ENCODE results near the gene OR12D3. TPM values are rescaled to one million over a fixed set of nuclear protein-coding genes. Genes with fewer than 3 reads are reported as not detected.

The OR12D3 gene
- total and polyA plus RNA-seq, 2 donors (not counting 3 experiments of a cell fraction or from before 2014, with no cell fraction given): not detected

- CTCF ChIA-PET: no interaction called here
- no peak for FAIRE-seq
- intact Hi-C loops (cut with micrococcal nuclease): no loop called here
Measured at GRCh38 chr6:29403801-29404200, 28.7 kb upstream of the OR12D3 start.

GRCh38 chr6:29399525-29399924 lies 24.4 kb upstream of the OR12D3 start:
- Histone ChIP-seq H3K4me3 (replicated peaks in 1 of 3; ENCODE audit: insufficient read depth in 1 of 3, low read depth in 1 of 3, low read length in 3 of 3) (no peak overlapping the region), H3K9ac (replicated peaks; ENCODE audit: extremely low read depth, insufficient read depth, low read length) (no peak overlapping the region), H4K20me1 (replicated peaks; ENCODE audit: control insufficient read depth, extremely low read depth, insufficient read depth, low read length) (no peaks in the 10 kb centered on the region), H3K36me3 (ENCODE audit: control insufficient read depth in 2 of 2, extremely low read depth in 1 of 2, insufficient read depth in 2 of 2, low read length in 2 of 2) (no peaks in the 10 kb centered on the region), H3K27me3 (ENCODE audit: control insufficient read depth in 2 of 2, insufficient read depth in 2 of 2, low read length in 2 of 2) (no peaks in the 10 kb centered on the region), H3K9me3 (replicated peaks; ENCODE audit: control insufficient read depth, insufficient read depth, low read length) (no peaks in the 10 kb centered on the region), H3K4me1 (ENCODE audit: control insufficient read depth, extremely low read depth, insufficient read depth, low read length) (no peaks in the 10 kb centered on the region), H3K79me2 (ENCODE audit: control insufficient read depth, insufficient read depth, low read length) (no peaks in the 10 kb centered on the region), H3K4me2 (ENCODE audit: insufficient read depth, low read length) (no peak overlapping the region), H3K27ac (ENCODE audit: insufficient read depth, low read depth, low read length) (no peak overlapping the region), H2AFZ (ENCODE audit: low read depth, low read length) (no peak overlapping the region), H3K9me1 (replicated peaks; ENCODE audit: control insufficient read depth, extremely low read depth, insufficient read depth, low read length) (no peaks in the 10 kb centered on the region)
- TF ChIP-seq POLR2AphosphoS5 (IDR thresholded peaks at IDR 0.05; ENCODE audit: insufficient read depth, low read depth, low read length) (no peak), EZH2 (IDR thresholded peaks at IDR 0.05; ENCODE audit: borderline replicate concordance, low read depth, low read length, severe bottlenecking) (no peak), MYC (IDR thresholded peaks at IDR 0.05; ENCODE audit: low read depth, low read length) (no peak), GATA2 (IDR thresholded peaks at IDR 0.05; ENCODE audit: insufficient read depth, insufficient read length, low read depth, low read length) (no peak), POLR2A (IDR thresholded peaks at IDR 0.05; ENCODE audit: low read depth, low read length) (no peak), FOS (IDR thresholded peaks at IDR 0.05; ENCODE audit: borderline replicate concordance, insufficient read depth, low read length) (no peak), MAX (IDR thresholded peaks at IDR 0.05; ENCODE audit: insufficient read depth, insufficient read length) (no peak), CTCF (IDR thresholded peaks at IDR 0.05; ENCODE audit: extremely low read depth in 1 of 2, insufficient read depth in 1 of 2, low read depth in 1 of 2, low read length in 2 of 2) (no peak), JUN (IDR thresholded peaks at IDR 0.05; ENCODE audit: borderline replicate concordance, insufficient read depth, insufficient read length, low read depth) (no peak)
- intact Hi-C loops (cut with micrococcal nuclease): no loop called here
- DNase-seq (ENCODE audit: low read depth, low spot score): no peak
- dilution Hi-C loops (cut with MboI; ENCODE audit: extremely low pct_ligation_motif_present, low sequenced_read_pairs): no loop called here
- no peak for FAIRE-seq
- BruUV-seq (replicated peaks): no TSS peak
- ChIA-PET POLR2A (no interaction called here), CTCF (no interaction called here)

More at GRCh38 chr6:29403801-29404200, 28.7 kb upstream of the OR12D3 start:
- no peak overlapping the region for H3K27ac ChIP-seq (ENCODE audit: insufficient read depth, low read depth, low read length)
- TF ChIP-seq POLR2A (IDR thresholded peaks at IDR 0.05; ENCODE audit: low read depth, low read length) (no peak), MYC (IDR thresholded peaks at IDR 0.05; ENCODE audit: low read depth, low read length) (no peak)
- H2AFZ ChIP-seq (ENCODE audit: low read depth, low read length): no peak overlapping the region
- H3K9me1 ChIP-seq (replicated peaks; ENCODE audit: control insufficient read depth, extremely low read depth, insufficient read depth, low read length): no peaks in the 10 kb centered on the region
- no peak for DNase-seq (ENCODE audit: low read depth, low spot score)
- dilution Hi-C loops (cut with MboI; ENCODE audit: extremely low pct_ligation_motif_present, low sequenced_read_pairs): no loop called here
- H3K4me3 ChIP-seq (replicated peaks in 1 of 3; ENCODE audit: insufficient read depth in 1 of 3, low read depth in 1 of 3, low read length in 3 of 3): no peak overlapping the region
- H3K79me2 ChIP-seq (ENCODE audit: control insufficient read depth, insufficient read depth, low read length): no peaks in the 10 kb centered on the region
- no peaks in the 10 kb centered on the region for H3K27me3 ChIP-seq (ENCODE audit: control insufficient read depth in 2 of 2, insufficient read depth in 2 of 2, low read length in 2 of 2)
- no peak overlapping the region for H3K9ac ChIP-seq (replicated peaks; ENCODE audit: extremely low read depth, insufficient read depth, low read length)
- POLR2A ChIA-PET: no interaction called here
- H3K9me3 ChIP-seq (replicated peaks; ENCODE audit: control insufficient read depth, insufficient read depth, low read length): no peaks in the 10 kb centered on the region
- no peaks in the 10 kb centered on the region for H4K20me1 ChIP-seq (replicated peaks; ENCODE audit: control insufficient read depth, extremely low read depth, insufficient read depth, low read length)
- no peak overlapping the region for H3K4me2 ChIP-seq (ENCODE audit: insufficient read depth, low read length)
- no TSS peak for BruUV-seq (replicated peaks)
- H3K4me1 ChIP-seq (ENCODE audit: control insufficient read depth, extremely low read depth, insufficient read depth, low read length): no peaks in the 10 kb centered on the region
- no peaks in the 10 kb centered on the region for H3K36me3 ChIP-seq (ENCODE audit: control insufficient read depth in 2 of 2, extremely low read depth in 1 of 2, insufficient read depth in 2 of 2, low read length in 2 of 2)

Data from endothelial cell of umbilical vein (primary cell).